ENCODE data around the gene RABGAP1L. TPM values are rescaled to one million over a fixed set of nuclear protein-coding genes. Genes with fewer than 3 reads are reported as not detected.

RABGAP1L gene
- polyA plus RNA-seq, 1 donor (not counting 4 experiments of a cell fraction or from before 2014, with no cell fraction given): 24.2 TPM

- dilution Hi-C loops (cut with MboI; ENCODE audit: extremely low pct_ligation_motif_present, low sequenced_read_pairs): no loop called here
- Histone ChIP-seq H3K4me2 (ENCODE audit: control insufficient read depth, extremely low read depth, insufficient read depth, low read depth, low read length) (no peak overlapping the region), H3K27ac (ENCODE audit: control insufficient read depth, insufficient read depth, low read length) (no peak overlapping the region), H3K27me3 (ENCODE audit: control insufficient read depth, extremely low read depth, insufficient read depth, low read length) (no peaks in the 10 kb centered on the region), H3K36me3 (ENCODE audit: control insufficient read depth in 2 of 2, extremely low read depth in 1 of 2, insufficient read depth in 2 of 2, low read length in 2 of 2) (peaks cover 0 to 3% of the 10 kb centered on the region in 2 experiments), H3K9me1 (ENCODE audit: control insufficient read depth, extremely low read depth, insufficient read depth, low read length) (no peaks in the 10 kb centered on the region), H3K79me2 (ENCODE audit: control insufficient read depth, insufficient read depth, low read length) (no peaks in the 10 kb centered on the region), H3K4me3 (ENCODE audit: control insufficient read depth in 2 of 3, extremely low read depth in 1 of 3, insufficient read depth in 2 of 3, low read depth in 1 of 3, low read length in 3 of 3) (no peak overlapping the region), H2AFZ (ENCODE audit: control insufficient read depth, low read length) (no peak overlapping the region), H3K9ac (ENCODE audit: control insufficient read depth, extremely low read depth, insufficient read depth, low read length) (no peak overlapping the region), H4K20me1 (ENCODE audit: control insufficient read depth, extremely low read depth, insufficient read depth, low read length) (no peaks in the 10 kb centered on the region), H3K9me3 (ENCODE audit: control insufficient read depth, low read depth, low read length) (no peaks in the 10 kb centered on the region), H3K4me1 (ENCODE audit: control insufficient read depth, extremely low read depth, insufficient read depth, low read length) (no peaks in the 10 kb centered on the region)
- TF ChIP-seq CTCF (optimal IDR thresholded peaks at IDR 0.05 in 1 of 3, IDR thresholded peaks at IDR 0.05 in 1 of 3, conservative IDR thresholded peaks at IDR 0.05 in 1 of 3; ENCODE audit: extremely low read depth in 1 of 3, insufficient read depth in 2 of 3, low read length in 3 of 3) (no peak), EZH2 (IDR thresholded peaks at IDR 0.05; ENCODE audit: low read length) (no peak)
- DNase-seq (ENCODE audit: low read depth, low spot score) (no peak), FAIRE-seq (no peak)
Measured at GRCh38 chr1:174242856-174243255, 83.5 kb downstream of the RABGAP1L start.

- Histone ChIP-seq H3K27me3 (ENCODE audit: control insufficient read depth, extremely low read depth, insufficient read depth, low read length) (no peaks in the 10 kb centered on the region), H3K4me1 (ENCODE audit: control insufficient read depth, extremely low read depth, insufficient read depth, low read length) (no peaks in the 10 kb centered on the region), H4K20me1 (ENCODE audit: control insufficient read depth, extremely low read depth, insufficient read depth, low read length) (no peaks in the 10 kb centered on the region), H2AFZ (ENCODE audit: control insufficient read depth, low read length) (no peak overlapping the region), H3K79me2 (ENCODE audit: control insufficient read depth, insufficient read depth, low read length) (no peaks in the 10 kb centered on the region), H3K36me3 (ENCODE audit: control insufficient read depth in 2 of 2, extremely low read depth in 1 of 2, insufficient read depth in 2 of 2, low read length in 2 of 2) (peaks cover 0 to 3% of the 10 kb centered on the region in 2 experiments), H3K4me2 (ENCODE audit: control insufficient read depth, extremely low read depth, insufficient read depth, low read depth, low read length) (no peak overlapping the region), H3K9ac (ENCODE audit: control insufficient read depth, extremely low read depth, insufficient read depth, low read length) (no peak overlapping the region), H3K4me3 (ENCODE audit: control insufficient read depth in 2 of 3, extremely low read depth in 1 of 3, insufficient read depth in 2 of 3, low read depth in 1 of 3, low read length in 3 of 3) (no peak overlapping the region), H3K9me3 (ENCODE audit: control insufficient read depth, low read depth, low read length) (no peaks in the 10 kb centered on the region), H3K9me1 (ENCODE audit: control insufficient read depth, extremely low read depth, insufficient read depth, low read length) (no peaks in the 10 kb centered on the region), H3K27ac (ENCODE audit: control insufficient read depth, insufficient read depth, low read length) (no peak overlapping the region)
- no peak for TF ChIP-seq CTCF (optimal IDR thresholded peaks at IDR 0.05 in 1 of 3, IDR thresholded peaks at IDR 0.05 in 1 of 3, conservative IDR thresholded peaks at IDR 0.05 in 1 of 3; ENCODE audit: extremely low read depth in 1 of 3, insufficient read depth in 2 of 3, low read length in 3 of 3)
- DNase-seq (ENCODE audit: low read depth, low spot score) (no peak), FAIRE-seq (no peak)
- dilution Hi-C loops (cut with MboI; ENCODE audit: extremely low pct_ligation_motif_present, low sequenced_read_pairs): no loop called here
Measured at GRCh38 chr1:174243451-174244000, 84.2 kb downstream of the RABGAP1L start.

All from keratinocyte (primary cell).